Neural cell (in vitro differentiated cells): ENCODE data around the gene PCOLCE2. TPM values are rescaled to one million over a fixed set of nuclear protein-coding genes. Genes with fewer than 3 reads are reported as not detected.

Experiments used
- H2AFZ ChIP-seq: fragments of 200-600, 300-800 bp; sonication (generic), shearing (Covaris generic); 2 replicates; pipeline ENCODE4 v1.6.0; 2014; ENCODE audit warnings: low read depth, mild to moderate bottlenecking, antibody characterized with exemption, low read length, moderate library complexity
- H3F3A ChIP-seq: fragments of 200-600 bp; shearing (Covaris generic); 2 replicates; pipeline ENCODE4 v1.6.1; 2016; ENCODE audit warnings: mild to moderate bottlenecking, moderate library complexity, mixed read lengths, antibody characterized with exemption, low read length; ENCODE audit not compliant: insufficient read depth, poor library complexity, severe bottlenecking
- H3K27ac ChIP-seq: fragments of 200-600, 300-800 bp; sonication (generic), shearing (Covaris generic); 2 replicates; pipeline ENCODE4 v1.5.1; 2014; ENCODE audit warnings: mild to moderate bottlenecking, low read length, moderate library complexity
- H3K27me3 ChIP-seq: fragments of 300-800, 200-600 bp; sonication (generic), shearing (Covaris generic); 2 replicates; pipeline ENCODE4 v1.6.0; 2014; ENCODE audit warnings: mild to moderate bottlenecking, low read depth, low read length, moderate library complexity; ENCODE audit not compliant: insufficient read depth
- H3K36me3 ChIP-seq: fragments of 300-800, 200-600 bp; sonication (generic), shearing (Covaris generic); 2 replicates; pipeline ENCODE4 v1.5.1; 2014; ENCODE audit warnings: mild to moderate bottlenecking, antibody characterized with exemption, low read length, moderate library complexity; ENCODE audit not compliant: insufficient read depth
- H3K4me2 ChIP-seq: fragments of 300-800, 200-600 bp; sonication (generic), shearing (Covaris generic); 2 replicates; pipeline ENCODE4 v1.6.0; 2014; ENCODE audit warnings: mild to moderate bottlenecking, low read length
- H3K4me3 ChIP-seq: fragments of 300-800, 200-600 bp; sonication (generic), shearing (Covaris generic); 2 replicates; pipeline ENCODE4 v1.5.1; 2014; ENCODE audit warnings: mild to moderate bottlenecking, low read length, moderate library complexity
- H3K79me2 ChIP-seq: fragments of 200-600 bp; shearing (Covaris generic); replicated peaks from 2 replicates; pipeline ENCODE4 v1.6.0; 2014; ENCODE audit warnings: mild to moderate bottlenecking, low read length, moderate library complexity; ENCODE audit not compliant: insufficient read depth
- H3K9ac ChIP-seq: fragments of 300-800, 200-600 bp; sonication (generic), shearing (Covaris generic); 2 replicates; pipeline ENCODE4 v1.6.1; 2016; ENCODE audit warnings: mild to moderate bottlenecking, low read length, mixed read lengths
- H3K9me2 ChIP-seq: fragments of 200-600 bp; shearing (Covaris generic); 2 replicates; pipeline ENCODE4 v1.6.1; 2016; ENCODE audit warnings: mild to moderate bottlenecking, low read length, mixed read lengths; ENCODE audit not compliant: insufficient read depth
- H3K9me3 ChIP-seq: fragments of 200-600, 300-800 bp; sonication (generic), shearing (Covaris generic); 2 replicates; pipeline ENCODE4 v1.6.1; 2016; ENCODE audit warnings: mild to moderate bottlenecking, mixed run types, low read length, moderate library complexity, mixed read lengths
- H4K20me1 ChIP-seq: fragments of 200-600 bp; shearing (Covaris generic); 2 replicates; pipeline ENCODE4 v1.6.1; 2016; ENCODE audit warnings: mild to moderate bottlenecking, mixed run types; ENCODE audit not compliant: insufficient read depth
- CTCF ChIP-seq: fragments of 450-650 bp; IDR thresholded peaks from 2 replicates; pipeline ENCODE4 v1.5.1; 2014; ENCODE audit warnings: antibody characterized with exemption, mild to moderate bottlenecking, moderate library complexity; ENCODE audit not compliant: poor library complexity, severe bottlenecking
- EP300 ChIP-seq: fragments of 450-650 bp; conservative IDR thresholded peaks from 2 replicates; pipeline ENCODE4 v1.6.1; 2014; ENCODE audit warnings: antibody characterized with exemption, mild to moderate bottlenecking, moderate library complexity; ENCODE audit not compliant: poor library complexity, severe bottlenecking
- EZH2 ChIP-seq: fragments of 200-600, 300-800 bp; shearing (Covaris generic), sonication (generic); IDR thresholded peaks from 2 replicates; pipeline ENCODE4 v1.6.1; 2014; ENCODE audit warnings: antibody characterized with exemption, low read length, borderline replicate concordance, mild to moderate bottlenecking; ENCODE audit not compliant: insufficient read depth, poor library complexity, severe bottlenecking
- MXI1 ChIP-seq: fragments of 450-650 bp; conservative IDR thresholded peaks from 2 replicates; pipeline ENCODE4 v1.6.1; 2014; ENCODE audit warnings: antibody characterized with exemption, mild to moderate bottlenecking; ENCODE audit not compliant: poor library complexity, severe bottlenecking
- POLR2AphosphoS5 ChIP-seq: IDR thresholded peaks from 2 replicates; pipeline ENCODE4 v1.6.1; 2012
- RAD21 ChIP-seq: fragments of 450-650 bp; conservative IDR thresholded peaks from 2 replicates; pipeline ENCODE4 v1.6.1; 2014; ENCODE audit warnings: antibody characterized with exemption, mild to moderate bottlenecking, moderate library complexity
- REST ChIP-seq: IDR thresholded peaks from 2 replicates; pipeline ENCODE4 v1.6.1; 2012; ENCODE audit warnings: borderline replicate concordance
- SMC3 ChIP-seq: fragments of 450-650 bp; conservative IDR thresholded peaks from 2 replicates; pipeline ENCODE4 v1.6.1; 2014; ENCODE audit warnings: antibody characterized with exemption, mild to moderate bottlenecking, moderate library complexity; ENCODE audit not compliant: poor library complexity
- TAF1 ChIP-seq: IDR thresholded peaks from 2 replicates; pipeline ENCODE4 v1.6.1; 2012; ENCODE audit warnings: low read depth
- polyA plus RNA-seq: library from polyadenylated mRNA; depleted of rRNA; stranded (reverse); fragments of >200 nt; gene quantifications from 2 replicates; pipeline ENCODE4 v1.2.3, GENCODE V29; 2014

Gene PCOLCE2
- polyA plus RNA-seq, 1 donor from 2014 or later: 29.2 TPM

- no peaks in the 10 kb centered on the region for H3K36me3 ChIP-seq
- no peaks in the 10 kb centered on the region for H4K20me1 ChIP-seq
- no peaks in the 10 kb centered on the region for H3F3A ChIP-seq
- no peaks in the 10 kb centered on the region for H3K9me3 ChIP-seq
- H3K79me2 ChIP-seq: no peaks in the 10 kb centered on the region
- no peak overlapping the region for H3K9ac ChIP-seq
- H3K4me3 ChIP-seq: no peak overlapping the region
- TF ChIP-seq TAF1 (no peak), EP300 (no peak), MXI1 (no peak), RAD21 (no peak), SMC3 (no peak), REST (no peak), CTCF (no peak), POLR2AphosphoS5 (no peak), EZH2 (no peak)
- H3K27ac ChIP-seq: no peak overlapping the region
- no peak overlapping the region for H2AFZ ChIP-seq
- no peaks in the 10 kb centered on the region for H3K27me3 ChIP-seq
- H3K9me2 ChIP-seq: no peaks in the 10 kb centered on the region
- H3K4me2 ChIP-seq: no peak overlapping the region
Observed at GRCh38 chr3:142794508-142794907, 94.4 kb downstream of the PCOLCE2 start.

GRCh38 chr3:142787719-142788118 is 101.2 kb downstream of the PCOLCE2 start:
- no peak overlapping the region for H3K4me3 ChIP-seq

More at GRCh38 chr3:142787719-142788118, 101.2 kb downstream of the PCOLCE2 start:
- Histone ChIP-seq H3K27me3 (no peaks in the 10 kb centered on the region), H2AFZ (no peak overlapping the region), H4K20me1 (no peaks in the 10 kb centered on the region), H3K4me2 (no peak overlapping the region), H3F3A (no peaks in the 10 kb centered on the region), H3K27ac (no peak overlapping the region), H3K36me3 (no peaks in the 10 kb centered on the region), H3K79me2 (no peaks in the 10 kb centered on the region), H3K9me3 (no peaks in the 10 kb centered on the region), H3K9ac (no peak overlapping the region), H3K9me2 (no peaks in the 10 kb centered on the region)
- TF ChIP-seq TAF1: no peak
- no peak for TF ChIP-seq EZH2
- TF ChIP-seq MXI1: no peak
- TF ChIP-seq CTCF: no peak
- TF ChIP-seq REST: no peak
- no peak for TF ChIP-seq SMC3
- TF ChIP-seq EP300: no peak
- no peak for TF ChIP-seq POLR2AphosphoS5
- TF ChIP-seq RAD21: no peak
